ENCODE measurements around the gene ASB16. TPM values are rescaled to one million over a fixed set of nuclear protein-coding genes. Genes with fewer than 3 reads are reported as not detected.

Gene ASB16
- total and polyA plus RNA-seq, 9 of the 15 experiments (the other 6 are each of a cell fraction or from before 2014, with no cell fraction given): 0.03 to 0.07 TPM; not detected in 7

DNA sequence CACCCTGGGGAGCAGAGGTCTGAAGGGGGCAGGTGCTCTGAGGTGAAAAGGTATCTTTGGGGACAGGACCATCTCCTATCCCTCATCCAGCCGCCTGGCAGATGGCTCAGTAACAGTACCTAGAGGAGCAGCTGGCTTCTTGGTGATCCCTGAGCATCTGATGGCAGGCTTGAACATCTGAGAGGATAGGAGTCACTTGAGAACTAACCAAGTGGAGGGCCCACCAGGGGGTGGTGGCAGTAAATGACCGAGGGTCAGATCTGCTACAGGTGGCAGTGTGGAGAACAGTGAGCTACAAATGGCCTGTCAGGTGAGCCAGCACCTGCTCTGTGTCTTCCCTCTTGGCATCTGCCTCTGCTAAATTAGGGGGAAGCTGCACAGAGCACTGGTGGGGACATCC lies 15.0 kb upstream of the ASB16 start:
- Histone ChIP-seq H3K27me3 (ENCODE audit: control insufficient read depth in 2 of 2, insufficient read depth in 2 of 2, low read length in 2 of 2) (no peaks in the 10 kb centered on the region), H3K4me3 (no peak overlapping the region), H4K20me1 (replicated peaks; ENCODE audit: control insufficient read depth, insufficient read depth, low read length) (peaks cover 8% of the 10 kb centered on the region; the same call in 1 of the 2 replicates), H3K9me3 (replicated peaks; ENCODE audit: control insufficient read depth, insufficient read depth, low read depth, low read length) (no peaks in the 10 kb centered on the region), H3K9ac (ENCODE audit: insufficient read depth in 1 of 2, low read depth in 2 of 2, low read length in 2 of 2) (no peak overlapping the region), H3K27ac (ENCODE audit: extremely low read depth, low read depth, low read length) (no peak overlapping the region; the same call in 2 of the 3 replicates), H3K4me1 (replicated peaks in 1 of 2; ENCODE audit: control insufficient read depth in 2 of 2, insufficient read depth in 2 of 2, low read length in 2 of 2) (peaks cover 25 to 26% of the 10 kb centered on the region in 2 experiments), H3K79me2 (ENCODE audit: control insufficient read depth, insufficient read depth, low read length) (peaks cover 23% of the 10 kb centered on the region), H3K36me3 (ENCODE audit: control insufficient read depth, insufficient read depth, low read length) (peaks cover 72% of the 10 kb centered on the region), H3K4me2 (ENCODE audit: insufficient read depth, low read length) (no peak overlapping the region), H3K9me1 (ENCODE audit: control insufficient read depth, insufficient read depth, low read length) (no peaks in the 10 kb centered on the region), H2AFZ (ENCODE audit: low read depth, low read length) (no peak overlapping the region)
- intact Hi-C loops (cut with micrococcal nuclease) (no loop called here), in situ Hi-C loops (cut with MboI) (no loop called here)
- ATAC-seq (no peak), FAIRE-seq (no peak), DNase-seq (ENCODE audit: extremely low read depth in 1 of 4, low spot score in 3 of 4) (no peak)
- POLR2A ChIA-PET: interaction anchor here (0.8 to 1.3 kb wide), 5 partner anchors 11 to 216 kb away, joined by 3 to 5 read pairs (median 3); no protein-coding TSS in a partner anchor
- BruUV-seq (replicated peaks): no TSS peak
- CTCF ChIA-PET (ENCODE audit: low intra/inter-chr PET ratio): no interaction called here
- 94% methylated on average over 2 of the region's 2 CpGs for WGBS (ENCODE audit: insufficient coverage, low coverage, missing lambda C conversion rate)
- no peak for TF ChIP-seq DACH1 (IDR thresholded peaks at IDR 0.05; ENCODE audit: partially characterized antibody)
- no peak for TF ChIP-seq TRIM28 (IDR thresholded peaks at IDR 0.05)
- no peak for TF ChIP-seq CREM (IDR thresholded peaks at IDR 0.05; ENCODE audit: low read depth)
- TF ChIP-seq, protein P1, sequence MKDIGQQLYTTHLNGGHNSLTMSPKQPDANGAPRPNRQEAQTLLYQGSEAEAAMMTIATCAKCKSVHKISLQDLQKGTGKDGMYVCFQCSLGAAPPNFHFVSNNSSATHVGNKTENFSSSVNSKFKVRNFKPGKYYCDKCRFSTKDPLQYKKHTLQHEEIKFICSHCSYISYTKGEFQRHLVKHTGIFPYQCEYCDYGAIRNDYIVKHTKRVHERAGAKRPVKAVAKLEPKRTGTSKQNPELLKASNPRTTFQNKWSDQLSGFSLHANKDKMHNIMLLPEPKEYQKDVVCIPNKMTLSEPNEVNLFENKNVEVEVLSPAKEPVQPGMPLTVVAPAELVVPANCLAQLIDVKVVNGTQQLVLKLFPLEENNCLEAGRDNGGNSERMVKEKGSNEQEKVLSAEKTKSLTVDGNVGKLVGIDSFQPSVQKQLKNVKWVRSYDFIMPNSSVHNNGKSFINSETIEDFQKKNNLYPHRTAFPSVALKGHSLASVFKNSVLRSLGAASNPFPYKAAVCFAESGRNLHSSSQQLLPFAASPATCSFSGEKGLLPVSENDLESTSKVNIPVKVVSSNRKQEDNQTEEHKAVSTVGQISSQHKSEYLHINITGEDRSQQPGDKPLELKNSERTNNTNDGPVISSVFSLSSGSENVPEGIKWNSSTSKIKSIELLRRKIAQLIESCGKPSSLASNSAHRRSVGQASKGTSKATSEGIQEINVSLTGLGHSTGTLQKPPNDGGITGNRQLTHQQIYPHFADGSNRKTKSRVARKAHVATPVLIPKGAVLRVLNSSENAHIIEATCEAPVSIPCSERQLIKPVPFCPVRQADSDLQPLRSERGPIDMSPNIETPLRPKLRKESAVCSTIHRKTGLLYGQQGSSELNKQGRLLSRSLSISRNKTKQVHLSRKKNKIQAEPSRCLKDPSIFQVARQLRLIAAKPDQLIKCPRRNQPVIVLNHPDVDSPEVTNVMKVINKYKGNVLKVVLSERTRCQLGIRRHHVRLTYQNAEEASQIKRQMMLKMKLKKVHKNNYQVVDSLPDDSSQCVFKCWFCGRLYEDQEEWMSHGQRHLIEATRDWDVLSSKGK (CRISPR knock-in tag; IDR thresholded peaks at IDR 0.05): no peak
- TF ChIP-seq MECOM (CRISPR knock-in tag; IDR thresholded peaks at IDR 0.05): no peak
- TF ChIP-seq ARID2 (IDR thresholded peaks at IDR 0.05): no peak
- TF ChIP-seq RUNX1 (IDR thresholded peaks at IDR 0.05; ENCODE audit: low read depth): no peak
- TF ChIP-seq, protein P2, sequence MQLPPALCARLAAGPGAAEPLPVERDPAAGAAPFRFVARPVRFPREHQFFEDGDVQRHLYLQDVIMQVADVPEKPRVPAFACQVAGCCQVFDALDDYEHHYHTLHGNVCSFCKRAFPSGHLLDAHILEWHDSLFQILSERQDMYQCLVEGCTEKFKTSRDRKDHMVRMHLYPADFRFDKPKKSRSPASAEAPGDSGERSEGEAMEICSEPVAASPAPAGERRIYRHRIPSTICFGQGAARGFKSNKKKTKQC (CRISPR knock-in tag; IDR thresholded peaks at IDR 0.05): no peak
- no peak for TF ChIP-seq RFX1 (IDR thresholded peaks at IDR 0.05)
- no peak for TF ChIP-seq RBM39 (optimal IDR thresholded peaks at IDR 0.05; ENCODE audit: low read depth, low read length)
- TF ChIP-seq, protein P3, sequence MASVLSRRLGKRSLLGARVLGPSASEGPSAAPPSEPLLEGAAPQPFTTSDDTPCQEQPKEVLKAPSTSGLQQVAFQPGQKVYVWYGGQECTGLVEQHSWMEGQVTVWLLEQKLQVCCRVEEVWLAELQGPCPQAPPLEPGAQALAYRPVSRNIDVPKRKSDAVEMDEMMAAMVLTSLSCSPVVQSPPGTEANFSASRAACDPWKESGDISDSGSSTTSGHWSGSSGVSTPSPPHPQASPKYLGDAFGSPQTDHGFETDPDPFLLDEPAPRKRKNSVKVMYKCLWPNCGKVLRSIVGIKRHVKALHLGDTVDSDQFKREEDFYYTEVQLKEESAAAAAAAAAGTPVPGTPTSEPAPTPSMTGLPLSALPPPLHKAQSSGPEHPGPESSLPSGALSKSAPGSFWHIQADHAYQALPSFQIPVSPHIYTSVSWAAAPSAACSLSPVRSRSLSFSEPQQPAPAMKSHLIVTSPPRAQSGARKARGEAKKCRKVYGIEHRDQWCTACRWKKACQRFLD (CRISPR knock-in tag; IDR thresholded peaks at IDR 0.05): no peak
- no peak for TF ChIP-seq KDM2B (CRISPR knock-in tag; IDR thresholded peaks at IDR 0.05)
- no peak for TF ChIP-seq ZNF384 (IDR thresholded peaks at IDR 0.05; ENCODE audit: low read depth, low read length)
- no peak for TF ChIP-seq ZNF766 (CRISPR knock-in tag; conservative IDR thresholded peaks at IDR 0.05)
- TF ChIP-seq, protein P4, sequence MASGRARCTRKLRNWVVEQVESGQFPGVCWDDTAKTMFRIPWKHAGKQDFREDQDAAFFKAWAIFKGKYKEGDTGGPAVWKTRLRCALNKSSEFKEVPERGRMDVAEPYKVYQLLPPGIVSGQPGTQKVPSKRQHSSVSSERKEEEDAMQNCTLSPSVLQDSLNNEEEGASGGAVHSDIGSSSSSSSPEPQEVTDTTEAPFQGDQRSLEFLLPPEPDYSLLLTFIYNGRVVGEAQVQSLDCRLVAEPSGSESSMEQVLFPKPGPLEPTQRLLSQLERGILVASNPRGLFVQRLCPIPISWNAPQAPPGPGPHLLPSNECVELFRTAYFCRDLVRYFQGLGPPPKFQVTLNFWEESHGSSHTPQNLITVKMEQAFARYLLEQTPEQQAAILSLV (tag; IDR thresholded peaks at IDR 0.05): no peak
- no peak for TF ChIP-seq SRSF3 (IDR thresholded peaks at IDR 0.05; ENCODE audit: insufficient read depth, low read length)
- TF ChIP-seq THRAP3 (IDR thresholded peaks at IDR 0.05; ENCODE audit: borderline replicate concordance): no peak
- no peak for TF ChIP-seq HDGF (IDR thresholded peaks at IDR 0.05)
